GM18951 (cell line): ENCODE measurements around the gene MYDGF.

ENCODE experiments used
- POLR2A ChIP-seq: IDR thresholded peaks from 4 replicates; pipeline ENCODE4 v1.6.1; 2011; ENCODE audit warnings: mild to moderate bottlenecking; ENCODE audit not compliant: insufficient read length, insufficient read depth; ENCODE audit errors: extremely low read depth
- in situ Hi-C: fragments of 300-500 bp; cut with MboI; formaldehyde crosslinking; loops from one replicate; pipeline ENCODE4 v1.12.0; 2022; ENCODE audit warnings: low sequenced_read_pairs, mixed read lengths, inconsistent platforms; ENCODE audit not compliant: unreplicated experiment

Gene MYDGF

GRCh38 chr19:4707956-4708650 is 38.0 kb upstream of the MYDGF start:
- in situ Hi-C loops = no loop called here
- TF ChIP-seq POLR2A = no peak

DNA sequence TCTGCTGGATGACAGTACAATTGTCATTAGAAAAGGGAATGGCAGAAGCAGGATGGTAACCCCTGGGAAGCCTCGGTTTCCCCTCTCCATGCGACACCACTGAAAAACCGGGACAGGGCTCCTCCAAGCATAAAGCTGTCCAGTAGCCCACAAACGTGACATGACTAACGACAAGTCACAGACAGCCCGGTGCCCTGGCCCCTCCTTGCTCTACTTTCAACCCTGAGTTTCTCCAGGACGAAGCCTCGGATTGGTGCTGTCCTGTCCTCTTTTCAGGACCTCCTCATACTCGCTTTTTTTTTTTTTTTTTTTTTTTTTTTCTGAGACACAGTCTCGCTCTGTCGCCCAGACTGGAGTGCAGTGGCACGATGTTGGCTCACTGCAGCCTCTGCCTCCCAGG is 37.2 kb upstream of the MYDGF start:
- no peak for TF ChIP-seq POLR2A
- in situ Hi-C loops = no loop called here

GRCh38 chr19:4705413-4706131 is 35.4 kb upstream of the MYDGF start:
- in situ Hi-C loops = no loop called here
- no peak for TF ChIP-seq POLR2A

GRCh38 chr19:4704317-4704673 is 34.2 kb upstream of the MYDGF start:
- in situ Hi-C loops = no loop called here
- TF ChIP-seq POLR2A = no peak

DNA sequence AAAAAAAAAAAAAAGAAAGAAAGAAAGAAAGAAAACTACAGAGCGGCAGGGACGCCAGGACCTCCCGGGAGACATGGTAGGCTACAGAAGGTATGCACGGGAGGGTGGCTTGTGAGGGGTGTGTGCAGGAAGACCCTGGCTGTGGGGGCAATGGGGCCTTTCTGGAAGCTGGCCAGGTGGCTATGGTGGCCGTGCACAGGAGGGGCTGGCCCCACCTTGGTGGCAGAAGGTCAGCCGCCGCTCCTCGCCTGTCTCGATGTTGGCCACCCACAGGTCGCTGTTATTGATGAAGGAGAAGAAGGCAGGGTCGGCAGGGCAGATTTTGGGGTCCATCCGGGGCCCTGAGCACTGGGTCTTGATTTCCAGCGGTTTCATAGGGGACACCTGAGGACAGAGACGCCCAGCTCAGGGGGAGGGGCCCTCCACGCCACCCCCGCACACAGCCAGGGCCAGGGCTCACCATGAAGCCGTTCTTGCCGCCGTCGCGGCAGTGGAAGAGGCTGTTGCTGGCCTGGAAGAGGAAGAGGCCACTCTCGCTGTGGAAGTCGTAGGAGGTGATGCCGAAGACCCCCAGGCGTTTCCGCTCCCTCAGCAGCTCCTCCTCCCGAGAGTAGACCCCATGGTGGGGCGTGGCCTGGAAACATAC is 33.7 kb upstream of the MYDGF start:
- TF ChIP-seq POLR2A = no peak
- in situ Hi-C loops = no loop called here

- TF ChIP-seq POLR2A = no peak
- in situ Hi-C loops = no loop called here
Observed at GRCh38 chr19:4702764-4703163, 32.6 kb upstream of the MYDGF start.

GRCh38 chr19:4701557-4701956 is 31.4 kb upstream of the MYDGF start:
- TF ChIP-seq POLR2A = no peak
- in situ Hi-C loops = no loop called here

- in situ Hi-C loops = no loop called here
- no peak for TF ChIP-seq POLR2A
Observed at GRCh38 chr19:4700693-4700970, 30.5 kb upstream of the MYDGF start.

- in situ Hi-C loops = no loop called here
- TF ChIP-seq POLR2A = no peak
Observed at GRCh38 chr19:4699826-4700692, 29.9 kb upstream of the MYDGF start.

DNA sequence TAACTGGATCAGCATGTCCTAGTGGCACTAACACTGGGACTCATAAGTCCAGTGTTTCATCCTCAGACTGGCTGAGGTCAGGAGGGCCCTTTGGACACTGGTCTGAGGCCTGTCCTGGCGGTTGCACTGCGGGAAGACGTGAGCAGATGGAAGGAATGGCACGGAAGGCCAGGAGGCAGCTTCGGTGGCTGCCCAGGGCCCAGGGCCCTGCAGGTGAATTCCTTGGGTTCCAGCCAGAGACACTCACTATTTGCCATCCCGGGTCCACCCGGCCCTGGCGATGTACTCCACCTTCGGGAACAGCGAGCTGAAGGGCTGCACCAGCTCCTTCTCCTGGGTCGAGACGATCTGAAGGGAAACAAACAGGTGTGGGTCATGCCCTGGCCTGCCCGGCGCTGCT is 27.2 kb upstream of the MYDGF start:
- in situ Hi-C loops = no loop called here
- no peak for TF ChIP-seq POLR2A

- in situ Hi-C loops = no loop called here
- no peak for TF ChIP-seq POLR2A
Observed at GRCh38 chr19:4695224-4695731, 25.1 kb upstream of the MYDGF start.

GRCh38 chr19:4694211-4694987 is 24.3 kb upstream of the MYDGF start:
- in situ Hi-C loops = no loop called here
- TF ChIP-seq POLR2A = no peak
